Stimulated activated CD4-positive, alpha-beta T cell treated with anti-CD3 and anti-CD28 coated beads, Interleukin-2, amount 100 ng/mL, for 24 hours (primary cell): ENCODE results near the gene P2RY6.
A peak's percentile ranks its signal among the peaks of the same experiment; 100 is the strongest.

Experiments used
- DNase-seq, 2 donors: peaks; one replicate each; pipeline ENCODE4 v3.0.0-alpha.2; 2020

Gene P2RY6

GRCh38 chr11:73281796-73282660 lies 9.9 kb downstream of the P2RY6 start:
- DNase-seq: no peak

DNA sequence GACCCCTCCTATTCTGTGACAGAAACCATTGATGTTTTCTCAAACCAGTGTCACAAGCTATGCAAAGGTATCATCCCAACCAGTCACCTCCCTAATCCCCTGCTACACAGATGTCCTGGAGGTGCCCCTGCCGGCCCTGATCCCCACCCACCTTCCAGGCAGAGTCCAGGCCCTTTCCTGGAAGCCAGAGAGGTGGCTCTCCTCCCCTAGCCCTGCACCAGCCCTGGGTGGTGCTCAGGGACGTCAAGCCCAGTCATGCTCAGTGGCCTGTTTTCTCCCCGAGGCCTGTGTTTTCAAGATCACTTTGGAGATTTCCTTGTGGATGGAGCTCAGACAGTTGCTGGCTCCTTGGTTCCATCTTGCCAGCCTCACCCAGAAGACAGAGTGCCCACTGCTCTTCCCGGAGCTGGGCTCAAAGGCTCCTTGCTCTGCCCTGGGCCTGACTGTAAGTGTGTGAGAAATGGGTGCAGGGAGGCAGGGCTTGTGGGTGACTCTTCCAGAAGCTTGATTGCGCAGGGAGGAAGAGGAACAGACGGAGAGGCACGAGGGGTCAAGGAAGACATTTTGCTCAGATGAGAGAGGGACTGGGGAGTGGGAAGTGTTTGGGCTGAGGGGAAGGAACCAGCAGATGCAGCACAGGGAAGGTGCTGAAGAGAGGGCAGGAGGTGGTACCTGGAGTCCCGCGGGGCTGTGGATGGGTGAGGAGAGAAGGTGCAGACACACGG lies 11.3 kb downstream of the P2RY6 start:
- DNase-seq: no peak

DNA sequence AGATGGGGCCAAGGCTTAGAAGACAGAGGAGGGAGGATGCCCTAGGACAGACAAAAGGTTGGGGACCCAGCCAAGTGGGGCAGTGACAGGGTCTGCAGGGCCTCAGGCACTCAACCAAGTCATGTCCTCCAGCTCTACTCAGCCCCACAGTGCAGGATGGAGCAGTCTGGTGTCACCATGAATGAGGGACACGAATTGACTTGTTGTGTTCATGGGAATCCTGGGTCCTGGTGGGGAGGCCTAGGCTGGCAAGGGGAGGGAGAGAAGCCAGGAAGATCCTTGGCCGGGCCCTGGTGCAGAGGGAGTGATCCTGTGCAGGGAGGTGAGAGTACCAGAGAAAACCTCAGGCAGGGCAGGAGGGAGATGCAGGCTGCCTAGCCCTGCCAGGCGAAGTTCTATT lies 12.0 kb downstream of the P2RY6 start:
- DNase-seq: no peak

GRCh38 chr11:73285721-73286120 lies 13.6 kb downstream of the P2RY6 start:
- no peak for DNase-seq

DNA sequence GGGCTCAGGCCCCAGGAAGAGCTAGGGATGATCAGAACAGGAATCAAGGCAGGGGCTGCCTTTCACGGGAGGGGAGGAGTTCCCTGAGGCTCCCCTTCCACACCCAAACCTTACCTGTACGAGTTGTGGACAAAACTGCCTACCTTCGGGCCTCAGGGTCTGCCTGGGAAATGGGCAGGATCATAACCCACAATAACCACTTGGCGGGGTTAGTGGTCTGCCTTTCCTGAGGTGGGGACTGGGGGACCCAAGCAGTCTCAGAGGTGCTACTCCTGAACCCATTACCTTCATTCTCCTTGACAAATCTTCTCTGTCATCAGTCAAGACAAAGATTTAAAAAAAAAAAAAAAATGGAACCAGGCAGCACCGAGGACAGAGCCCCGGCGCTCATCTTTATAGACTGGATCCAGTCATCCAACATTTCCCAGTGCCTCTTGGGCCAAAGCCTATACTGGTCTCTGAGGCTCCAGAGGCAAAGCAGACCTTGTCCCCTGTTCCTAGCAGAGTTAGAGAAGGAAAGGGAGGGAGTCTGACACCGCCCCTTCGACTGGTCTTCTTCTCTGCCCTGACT lies 14.2 kb downstream of the P2RY6 start:
- no peak for DNase-seq

DNA sequence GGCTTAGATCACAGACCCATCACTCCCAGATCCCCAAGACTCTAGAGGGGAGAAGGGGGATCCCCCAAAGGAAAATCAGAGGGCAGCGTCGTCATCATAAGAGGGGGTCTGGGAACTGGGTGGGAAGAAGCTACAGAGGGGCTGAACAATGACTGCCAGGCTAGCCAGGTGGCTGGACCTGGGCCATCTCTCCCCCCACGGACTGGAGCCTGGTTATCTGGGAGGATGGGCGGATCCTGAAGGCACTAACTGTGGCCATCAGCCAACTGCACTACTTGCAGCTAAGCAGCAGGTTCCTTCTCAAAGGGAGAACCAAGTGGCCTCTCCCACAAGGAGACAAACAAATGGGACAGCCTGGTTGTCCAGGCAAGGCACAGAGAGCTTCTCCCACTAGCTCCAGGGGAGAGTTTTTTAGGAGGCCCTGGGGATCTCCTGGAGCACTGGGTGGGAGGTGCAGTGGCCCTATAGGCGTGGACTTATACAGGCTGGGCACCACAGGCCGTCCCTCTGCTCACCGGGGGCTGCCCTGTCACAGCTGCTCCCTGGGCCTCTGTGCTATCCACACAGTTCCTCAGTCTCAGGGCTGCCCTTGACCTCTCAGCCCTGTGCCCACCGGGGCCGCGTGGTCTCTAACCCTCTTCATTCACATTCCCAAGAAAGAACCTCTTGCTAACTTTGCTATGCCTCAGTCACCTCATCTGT lies 15.4 kb downstream of the P2RY6 start:
- no peak for DNase-seq

DNA sequence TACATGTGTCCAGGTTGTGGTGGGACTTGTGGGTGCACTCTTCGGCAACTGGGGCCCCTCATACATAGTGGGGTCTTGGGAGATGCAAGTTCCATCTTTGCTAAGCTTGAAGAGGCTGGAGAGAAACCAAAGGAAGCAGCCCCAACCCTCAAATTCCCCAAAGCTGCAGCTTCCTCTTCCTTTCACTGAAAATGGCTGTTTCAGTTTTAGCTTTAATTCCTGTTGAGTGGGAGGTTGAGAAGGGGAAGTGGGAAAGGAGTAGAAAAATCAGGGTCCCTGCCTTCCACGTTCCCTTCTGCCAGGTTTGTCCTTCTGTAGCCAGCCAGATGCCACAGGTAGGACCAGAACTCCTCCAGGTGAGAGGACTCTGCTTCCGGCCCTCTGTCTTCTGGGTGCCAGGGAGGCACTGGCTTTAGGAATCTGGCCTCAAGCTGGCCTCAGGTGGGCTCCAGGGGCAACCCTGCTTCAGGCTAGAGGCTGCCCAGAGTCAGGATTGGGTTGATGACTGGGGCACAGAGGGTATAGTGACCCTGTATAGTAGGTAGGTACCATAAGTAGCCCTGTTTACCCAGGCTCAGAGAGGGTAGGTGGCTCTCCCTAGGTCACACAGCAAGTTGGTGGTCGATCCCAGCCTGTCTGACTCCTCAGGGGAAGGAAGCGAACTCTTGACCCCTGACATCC lies 16.2 kb downstream of the P2RY6 start:
- no peak for DNase-seq

DNA sequence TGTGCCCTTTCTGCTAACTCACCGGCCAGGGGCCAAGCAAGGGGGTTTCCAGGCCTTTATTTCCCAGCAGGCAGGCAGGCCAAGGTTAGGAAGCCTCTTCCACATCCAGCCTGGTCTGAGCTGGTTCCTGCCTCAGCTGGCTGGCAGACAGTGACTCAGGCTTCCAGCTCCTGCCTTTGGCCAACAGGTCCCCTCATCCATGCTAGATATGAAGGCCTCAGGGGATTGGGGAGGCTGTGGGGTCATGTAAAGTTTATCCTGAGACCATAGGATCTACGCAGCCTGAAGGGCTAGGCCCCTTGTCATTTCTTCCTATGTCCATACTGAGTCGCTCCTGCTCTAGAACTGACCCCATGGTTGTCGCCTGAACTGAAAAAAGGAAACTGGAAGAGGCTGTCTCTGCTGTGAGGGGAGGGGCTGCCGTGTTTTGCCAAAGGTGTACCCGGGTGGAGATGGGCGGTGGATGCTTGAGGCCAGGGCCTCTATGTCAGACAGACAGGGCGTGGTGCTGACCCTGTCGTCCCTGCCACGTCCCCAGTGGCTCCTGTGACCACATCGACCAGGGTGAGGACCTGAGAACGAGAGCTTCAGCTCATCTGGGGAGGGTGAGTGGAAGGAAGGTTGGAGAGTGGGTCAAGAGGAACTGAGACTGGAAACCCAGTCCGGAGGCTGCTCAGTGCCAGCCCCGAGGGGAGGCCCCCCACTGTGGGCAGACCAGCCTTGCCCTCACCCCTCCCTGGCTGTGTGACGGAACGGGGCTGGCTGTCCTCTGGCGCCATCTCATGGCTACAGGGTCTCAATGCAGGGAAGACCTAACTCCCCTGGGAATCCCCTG lies 17.0 kb downstream of the P2RY6 start:
- DNase-seq: peak; percentile 55 to 58

- no peak for DNase-seq
Observed at GRCh38 chr11:73290536-73290935, 18.4 kb downstream of the P2RY6 start.

DNA sequence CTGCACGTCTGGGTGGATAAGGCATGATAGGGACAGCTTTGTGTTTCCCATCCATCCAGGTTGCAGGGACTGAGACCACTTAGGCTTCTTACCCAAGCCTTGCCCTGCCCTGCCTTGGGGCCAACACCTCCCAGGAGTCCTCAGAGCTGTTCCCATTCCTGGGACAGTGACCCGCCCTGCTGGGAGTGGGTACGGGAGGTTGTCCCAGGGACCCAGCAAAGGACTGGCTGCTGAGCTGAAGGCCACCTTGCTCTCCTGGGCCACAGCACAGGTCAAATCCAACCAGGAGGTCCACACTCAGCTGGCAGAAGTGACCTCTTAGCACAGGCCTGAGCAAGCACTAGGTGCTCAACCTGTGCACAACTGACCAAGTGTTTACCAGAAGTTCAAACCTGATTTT lies 19.1 kb downstream of the P2RY6 start:
- DNase-seq: no peak

- no peak for DNase-seq
Observed at GRCh38 chr11:73291781-73292524, 19.8 kb downstream of the P2RY6 start.

- DNase-seq: no peak
Observed at GRCh38 chr11:73292525-73292894, 20.4 kb downstream of the P2RY6 start.

DNA sequence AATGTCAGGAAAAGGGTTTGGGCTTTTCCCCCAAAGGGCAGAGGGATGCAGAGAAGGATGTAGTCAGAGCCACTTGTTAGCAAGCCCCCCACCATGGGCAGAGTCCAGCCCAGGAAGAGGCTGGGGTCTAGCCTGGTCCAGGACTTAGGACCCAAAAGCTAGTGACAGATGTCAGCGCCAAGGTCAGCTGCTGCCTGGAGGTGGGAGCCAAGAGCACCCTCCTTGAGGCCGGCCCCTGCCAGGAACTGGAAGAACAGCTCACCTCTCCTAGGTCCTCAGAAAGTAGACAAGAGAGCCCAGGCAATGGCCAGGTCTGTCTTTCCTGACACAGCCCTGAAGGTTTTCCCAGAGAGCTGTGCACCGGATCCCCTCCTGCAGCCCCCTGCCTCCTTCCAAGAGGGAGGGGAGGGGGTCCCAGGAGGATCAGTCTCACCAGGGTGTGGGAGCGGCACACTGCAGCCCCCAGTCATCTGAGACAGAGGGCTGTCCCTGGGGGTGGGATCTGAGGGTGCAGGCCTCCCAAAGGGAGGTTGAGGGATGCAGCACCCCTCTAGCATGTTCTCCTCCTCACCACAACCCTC lies 21.3 kb downstream of the P2RY6 start:
- no peak for DNase-seq

GRCh38 chr11:73294604-73295003 lies 22.5 kb downstream of the P2RY6 start:
- DNase-seq: no peak

DNA sequence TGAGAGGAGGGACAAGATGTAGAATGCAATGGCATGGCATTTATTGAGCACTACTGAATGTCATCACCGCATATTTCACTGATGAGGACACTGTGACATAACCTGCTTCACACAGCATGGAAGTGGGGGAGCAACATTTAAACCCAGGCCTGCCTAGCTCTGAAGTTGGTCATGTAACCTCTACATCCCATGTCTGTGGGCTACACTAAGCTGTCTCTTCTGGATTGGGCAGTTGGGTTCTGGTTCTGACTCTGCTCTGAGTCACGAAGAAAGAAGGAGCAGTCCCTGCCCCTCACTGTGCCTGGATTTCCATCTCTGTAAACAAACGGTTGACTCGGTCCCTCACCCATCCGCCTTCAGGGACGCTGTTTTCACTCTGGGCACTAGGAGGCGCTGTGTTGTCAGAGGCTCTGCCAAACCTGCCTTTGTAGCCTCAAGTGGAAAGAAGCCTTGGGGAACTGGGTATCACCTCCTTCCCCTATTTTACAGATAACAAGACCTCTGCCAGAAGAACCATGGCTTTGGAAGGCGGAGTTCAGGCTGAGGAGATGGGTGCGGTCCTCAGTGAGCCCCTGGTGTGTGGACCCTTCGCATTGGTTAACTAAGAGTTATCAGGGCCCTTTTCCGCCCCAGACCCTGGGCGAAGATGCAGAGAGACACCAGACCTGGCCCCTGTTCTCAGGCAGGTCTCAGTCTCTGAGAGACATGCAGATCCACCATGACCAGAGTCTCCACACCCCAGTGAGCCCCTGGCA lies 23.3 kb downstream of the P2RY6 start:
- DNase-seq: peak; percentile 79 to 85

DNA sequence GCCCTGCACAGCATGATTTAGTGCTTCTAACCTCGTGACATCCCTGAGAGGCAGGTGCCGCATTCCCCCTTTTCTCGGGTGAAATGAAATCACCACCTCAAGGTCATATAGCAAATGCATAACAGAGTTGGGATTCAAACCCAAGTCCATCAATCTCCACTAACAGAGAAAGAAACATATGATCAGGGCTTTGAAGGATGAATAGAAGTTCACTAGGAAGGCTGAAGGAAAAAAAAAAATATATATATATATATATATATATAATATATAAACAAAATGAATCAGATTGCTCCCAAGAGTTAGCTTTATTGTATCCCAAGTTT lies 23.8 kb downstream of the P2RY6 start:
- no peak for DNase-seq

DNA sequence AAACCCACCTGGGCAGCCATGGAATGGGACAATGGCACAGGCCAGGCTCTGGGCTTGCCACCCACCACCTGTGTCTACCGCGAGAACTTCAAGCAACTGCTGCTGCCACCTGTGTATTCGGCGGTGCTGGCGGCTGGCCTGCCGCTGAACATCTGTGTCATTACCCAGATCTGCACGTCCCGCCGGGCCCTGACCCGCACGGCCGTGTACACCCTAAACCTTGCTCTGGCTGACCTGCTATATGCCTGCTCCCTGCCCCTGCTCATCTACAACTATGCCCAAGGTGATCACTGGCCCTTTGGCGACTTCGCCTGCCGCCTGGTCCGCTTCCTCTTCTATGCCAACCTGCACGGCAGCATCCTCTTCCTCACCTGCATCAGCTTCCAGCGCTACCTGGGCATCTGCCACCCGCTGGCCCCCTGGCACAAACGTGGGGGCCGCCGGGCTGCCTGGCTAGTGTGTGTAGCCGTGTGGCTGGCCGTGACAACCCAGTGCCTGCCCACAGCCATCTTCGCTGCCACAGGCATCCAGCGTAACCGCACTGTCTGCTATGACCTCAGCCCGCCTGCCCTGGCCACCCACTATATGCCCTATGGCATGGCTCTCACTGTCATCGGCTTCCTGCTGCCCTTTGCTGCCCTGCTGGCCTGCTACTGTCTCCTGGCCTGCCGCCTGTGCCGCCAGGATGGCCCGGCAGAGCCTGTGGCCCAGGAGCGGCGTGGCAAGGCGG lies 24.5 kb downstream of the P2RY6 start:
- no peak for DNase-seq

DNA sequence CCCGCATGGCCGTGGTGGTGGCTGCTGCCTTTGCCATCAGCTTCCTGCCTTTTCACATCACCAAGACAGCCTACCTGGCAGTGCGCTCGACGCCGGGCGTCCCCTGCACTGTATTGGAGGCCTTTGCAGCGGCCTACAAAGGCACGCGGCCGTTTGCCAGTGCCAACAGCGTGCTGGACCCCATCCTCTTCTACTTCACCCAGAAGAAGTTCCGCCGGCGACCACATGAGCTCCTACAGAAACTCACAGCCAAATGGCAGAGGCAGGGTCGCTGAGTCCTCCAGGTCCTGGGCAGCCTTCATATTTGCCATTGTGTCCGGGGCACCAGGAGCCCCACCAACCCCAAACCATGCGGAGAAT lies 25.1 kb downstream of the P2RY6 start:
- no peak for DNase-seq

DNA sequence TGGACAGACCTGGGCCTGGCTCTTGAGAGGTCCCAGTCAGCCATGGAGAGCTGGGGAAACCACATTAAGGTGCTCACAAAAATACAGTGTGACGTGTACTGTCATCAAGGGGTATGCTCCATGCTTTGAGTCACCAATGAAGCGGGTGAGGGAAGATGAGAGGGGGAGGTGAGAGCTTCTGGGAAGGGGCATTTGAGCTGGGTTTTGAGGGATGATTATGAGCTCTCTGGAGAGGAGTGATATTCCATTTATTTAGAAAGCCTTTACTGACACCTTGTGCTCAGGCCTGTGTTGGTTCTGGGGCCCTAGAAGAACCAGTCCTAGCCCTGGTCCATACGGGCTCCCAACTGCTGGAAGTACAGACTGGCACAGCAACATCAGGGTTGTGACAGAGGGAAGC lies 25.6 kb downstream of the P2RY6 start:
- no peak for DNase-seq

DNA sequence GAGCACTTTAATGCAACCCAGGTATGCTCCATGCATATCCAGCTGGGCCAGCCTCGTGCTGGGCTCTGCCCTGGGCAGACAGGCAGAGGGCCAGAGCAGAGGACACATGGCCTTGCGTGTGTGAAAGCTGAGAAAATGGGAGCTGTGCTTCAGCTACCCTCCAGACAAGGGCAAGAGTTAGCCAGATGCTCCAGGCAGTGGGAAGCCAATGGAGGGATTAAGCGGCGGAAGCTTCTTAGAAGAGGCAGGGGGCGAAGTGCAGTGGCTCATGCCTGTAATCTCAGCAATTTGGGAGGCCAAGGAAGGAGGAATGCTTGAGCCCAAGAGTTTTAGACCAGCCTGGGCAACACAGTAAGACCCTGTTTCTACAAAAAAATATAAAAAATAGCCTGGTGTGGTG lies 26.1 kb downstream of the P2RY6 start:
- no peak for DNase-seq
